Measurements from ENCODE around the gene IFI44.

IFI44 gene

GRCh38 chr1:78703806-78704205 is 54.2 kb downstream of the IFI44 start:
- DNase-seq (ENCODE audit: low read depth in 2 of 2) = no peak

DNA sequence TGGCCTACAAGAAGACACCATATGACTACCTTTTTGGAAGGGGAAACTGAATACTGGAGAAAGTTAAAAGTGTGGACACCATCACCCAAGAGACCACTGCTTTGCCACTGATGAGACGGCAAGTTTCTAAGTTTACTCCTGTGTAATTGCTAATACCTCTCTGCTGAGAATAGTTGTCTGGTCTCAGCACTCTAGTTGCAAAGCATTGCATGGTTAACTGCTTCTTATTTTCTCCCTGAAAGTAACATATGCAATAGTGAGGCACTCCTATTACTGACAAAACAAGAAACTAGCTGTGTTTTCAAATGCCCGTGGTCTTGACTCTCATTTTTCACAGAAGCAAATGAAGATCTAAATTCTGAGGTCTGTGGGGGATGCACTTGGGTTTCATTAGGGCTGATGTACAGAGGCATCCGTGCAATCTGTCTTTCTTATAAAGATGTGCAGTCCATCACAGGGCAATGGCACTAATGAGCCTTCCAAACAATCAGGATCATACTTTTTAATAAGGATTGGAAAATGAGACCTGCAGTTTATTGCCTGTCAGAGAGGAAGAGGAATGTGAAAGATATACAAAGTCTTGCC is 62.9 kb downstream of the IFI44 start:
- DNase-seq (ENCODE audit: low read depth in 2 of 2) = no peak

DNA sequence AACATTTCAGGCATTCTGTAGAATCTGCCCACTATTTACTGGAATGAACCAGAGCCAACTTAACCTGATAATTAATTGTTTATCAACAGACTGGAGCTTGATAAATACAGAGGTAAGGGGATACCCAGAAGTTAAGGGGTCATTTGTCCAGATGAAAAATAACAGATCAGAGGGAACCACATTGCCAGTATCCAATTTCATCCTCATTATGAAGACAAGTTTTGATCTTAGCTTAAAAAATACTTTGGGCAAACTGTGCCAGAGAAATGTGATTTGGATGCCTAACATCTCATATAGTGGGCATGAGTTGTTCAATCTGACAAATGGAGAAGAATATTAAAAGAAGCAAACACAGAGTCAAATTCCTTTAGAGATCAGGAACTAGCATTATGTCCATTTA is 63.7 kb downstream of the IFI44 start:
- no peak for DNase-seq (ENCODE audit: low read depth in 2 of 2)
